ENCODE data around the gene NR1H2. TPM values are rescaled to one million over a fixed set of nuclear protein-coding genes. Genes with fewer than 3 reads are reported as not detected.

Gene NR1H2
- total RNA-seq, 2 donors from 2014 or later: 40.4 to 42.7 TPM

DNA sequence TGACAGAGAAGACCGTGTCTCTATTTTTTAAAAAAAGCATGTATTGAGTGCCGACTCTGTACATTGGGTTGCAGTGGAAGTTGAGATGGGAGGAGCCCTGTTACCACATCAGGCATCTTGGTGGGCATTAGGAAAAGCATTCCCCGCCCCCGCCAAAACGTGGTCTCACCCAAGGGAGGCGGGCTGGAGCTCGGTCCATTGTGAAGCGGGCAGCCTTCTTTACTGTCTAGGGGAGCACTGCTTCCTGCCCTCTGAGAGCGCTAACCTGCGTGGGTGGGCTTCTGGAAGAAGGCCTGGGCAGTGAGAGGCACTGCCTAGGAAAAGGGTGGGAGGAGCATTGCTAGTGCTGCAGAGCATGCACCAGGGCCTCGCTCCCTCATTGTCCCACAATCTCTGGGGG, 3.9 kb downstream of the NR1H2 start:
- no peak overlapping the region for H3K4me3 ChIP-seq (ENCODE audit: low read length)
- H3K27ac Mint-ChIP-seq: no peak overlapping the region
- DNase-seq: no peak
- peaks cover 33% of the 10 kb centered on the region for H3K36me3 Mint-ChIP-seq (ENCODE audit: low read depth)
- no peaks in the 10 kb centered on the region for H3K9me3 ChIP-seq (ENCODE audit: control insufficient read depth, low read length)
- H3K27me3 ChIP-seq (ENCODE audit: control insufficient read depth, insufficient read depth, low read length, poor library complexity, severe bottlenecking): no peaks in the 10 kb centered on the region
- 92 to 94% methylated on average over 5 to 11 of the region's 11 CpGs for WGBS, 2 experiments (ENCODE audit: insufficient coverage in 1 of 2, insufficient read length in 1 of 2)
- H3K4me3 Mint-ChIP-seq: no peak overlapping the region
- H3K27me3 Mint-ChIP-seq (ENCODE audit: insufficient read depth): no peaks in the 10 kb centered on the region
- no peak overlapping the region for H3K27ac ChIP-seq (ENCODE audit: low read depth, low read length)
- no peaks in the 10 kb centered on the region for H3K4me1 ChIP-seq (ENCODE audit: control insufficient read depth, insufficient read depth, low read length)
- peaks cover 37% of the 10 kb centered on the region for H3K36me3 ChIP-seq (ENCODE audit: control insufficient read depth, insufficient read depth, low read length)
- no peak overlapping the region for H3K9ac ChIP-seq (ENCODE audit: extremely low read depth, low read length, poor library complexity, severe bottlenecking)
- peaks cover 2% of the 10 kb centered on the region for H3K9me3 Mint-ChIP-seq
- TF ChIP-seq, protein P1, sequence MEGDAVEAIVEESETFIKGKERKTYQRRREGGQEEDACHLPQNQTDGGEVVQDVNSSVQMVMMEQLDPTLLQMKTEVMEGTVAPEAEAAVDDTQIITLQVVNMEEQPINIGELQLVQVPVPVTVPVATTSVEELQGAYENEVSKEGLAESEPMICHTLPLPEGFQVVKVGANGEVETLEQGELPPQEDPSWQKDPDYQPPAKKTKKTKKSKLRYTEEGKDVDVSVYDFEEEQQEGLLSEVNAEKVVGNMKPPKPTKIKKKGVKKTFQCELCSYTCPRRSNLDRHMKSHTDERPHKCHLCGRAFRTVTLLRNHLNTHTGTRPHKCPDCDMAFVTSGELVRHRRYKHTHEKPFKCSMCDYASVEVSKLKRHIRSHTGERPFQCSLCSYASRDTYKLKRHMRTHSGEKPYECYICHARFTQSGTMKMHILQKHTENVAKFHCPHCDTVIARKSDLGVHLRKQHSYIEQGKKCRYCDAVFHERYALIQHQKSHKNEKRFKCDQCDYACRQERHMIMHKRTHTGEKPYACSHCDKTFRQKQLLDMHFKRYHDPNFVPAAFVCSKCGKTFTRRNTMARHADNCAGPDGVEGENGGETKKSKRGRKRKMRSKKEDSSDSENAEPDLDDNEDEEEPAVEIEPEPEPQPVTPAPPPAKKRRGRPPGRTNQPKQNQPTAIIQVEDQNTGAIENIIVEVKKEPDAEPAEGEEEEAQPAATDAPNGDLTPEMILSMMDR (conservative IDR thresholded peaks at IDR 0.05): no peak
- H3K4me1 Mint-ChIP-seq: peaks cover 13% of the 10 kb centered on the region

DNA sequence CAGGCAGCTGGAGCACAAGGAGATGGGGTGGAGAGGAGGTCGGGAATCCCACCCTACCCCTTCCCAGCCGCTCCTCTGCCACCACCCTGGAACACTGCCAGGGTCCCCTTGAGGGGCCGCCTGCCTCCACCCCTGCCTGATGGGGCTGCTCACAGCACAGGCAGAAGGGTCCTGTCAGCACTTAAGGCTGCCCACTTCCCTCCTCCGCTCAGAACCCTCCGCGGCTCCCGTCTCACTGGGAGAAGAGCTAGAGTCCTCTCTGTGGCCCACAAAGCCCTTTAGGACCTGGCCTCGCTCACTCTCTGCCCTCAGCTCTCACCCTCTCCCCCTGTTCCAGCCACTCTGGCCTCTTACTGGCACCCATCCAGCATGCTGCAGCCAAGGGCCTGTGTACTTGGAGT, 4.5 kb downstream of the NR1H2 start:
- Mint-ChIP-seq H3K27ac (no peak overlapping the region), H3K4me3 (no peak overlapping the region)

DNA sequence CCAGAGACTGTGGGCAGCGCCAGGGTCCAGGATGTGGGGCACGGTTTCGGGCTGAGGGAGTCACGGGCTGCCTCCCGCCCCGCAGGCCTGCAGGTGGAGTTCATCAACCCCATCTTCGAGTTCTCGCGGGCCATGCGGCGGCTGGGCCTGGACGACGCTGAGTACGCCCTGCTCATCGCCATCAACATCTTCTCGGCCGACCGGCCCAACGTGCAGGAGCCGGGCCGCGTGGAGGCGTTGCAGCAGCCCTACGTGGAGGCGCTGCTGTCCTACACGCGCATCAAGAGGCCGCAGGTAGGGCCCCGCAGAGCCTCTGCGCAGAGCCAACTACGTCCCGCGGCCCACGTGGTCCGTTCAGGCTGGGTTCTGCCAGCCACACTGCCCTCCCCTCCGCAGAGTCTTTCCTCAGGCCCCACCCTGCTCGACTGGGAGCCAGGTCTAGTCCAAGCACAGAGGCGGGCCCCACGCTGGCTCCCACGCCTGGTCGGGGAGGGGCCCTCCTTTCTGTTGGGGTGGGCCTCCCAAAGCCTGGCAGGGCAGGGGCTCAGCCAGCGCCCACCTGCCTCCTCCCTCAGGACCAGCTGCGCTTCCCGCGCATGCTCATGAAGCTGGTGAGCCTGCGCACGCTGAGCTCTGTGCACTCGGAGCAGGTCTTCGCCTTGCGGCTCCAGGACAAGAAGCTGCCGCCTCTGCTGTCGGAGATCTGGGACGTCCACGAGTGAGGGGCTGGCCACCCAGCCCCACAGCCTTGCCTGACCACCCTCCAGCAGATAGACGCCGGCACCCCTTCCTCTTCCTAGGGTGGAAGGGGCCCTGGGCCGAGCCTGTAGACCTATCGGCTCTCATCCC, 5.8 kb downstream of the NR1H2 start:
- Histone ChIP-seq H3K27ac (ENCODE audit: low read depth, low read length) (no peak overlapping the region), H3K9ac (ENCODE audit: extremely low read depth, low read length, poor library complexity, severe bottlenecking) (no peak overlapping the region), H3K36me3 (ENCODE audit: control insufficient read depth, insufficient read depth, low read length) (peaks cover 37% of the 10 kb centered on the region), H3K27me3 (ENCODE audit: control insufficient read depth, insufficient read depth, low read length, poor library complexity, severe bottlenecking) (no peaks in the 10 kb centered on the region), H3K4me3 (ENCODE audit: low read length) (no peak overlapping the region), H3K9me3 (ENCODE audit: control insufficient read depth, low read length) (no peaks in the 10 kb centered on the region), H3K4me1 (ENCODE audit: control insufficient read depth, insufficient read depth, low read length) (no peaks in the 10 kb centered on the region)
- 94 to 96% methylated on average over 37 to 58 of the region's 58 CpGs for WGBS, 2 experiments (ENCODE audit: insufficient coverage in 1 of 2, insufficient read length in 1 of 2)
- Mint-ChIP-seq H3K36me3 (ENCODE audit: low read depth) (peaks cover 37% of the 10 kb centered on the region), H3K4me3 (no peak overlapping the region), H3K9me3 (no peaks in the 10 kb centered on the region), H3K27ac (no peak overlapping the region), H3K4me1 (peaks cover 15% of the 10 kb centered on the region), H3K27me3 (ENCODE audit: insufficient read depth) (no peaks in the 10 kb centered on the region)
- no peak for DNase-seq
- TF ChIP-seq, protein P1 (conservative IDR thresholded peaks at IDR 0.05): no peak

More for the DNA sequence above, 4.5 kb downstream of the NR1H2 start:
- Histone ChIP-seq H3K27ac (ENCODE audit: low read depth, low read length) (no peak overlapping the region), H3K9ac (ENCODE audit: extremely low read depth, low read length, poor library complexity, severe bottlenecking) (no peak overlapping the region), H3K4me3 (ENCODE audit: low read length) (no peak overlapping the region), H3K36me3 (ENCODE audit: control insufficient read depth, insufficient read depth, low read length) (peaks cover 37% of the 10 kb centered on the region), H3K27me3 (ENCODE audit: control insufficient read depth, insufficient read depth, low read length, poor library complexity, severe bottlenecking) (no peaks in the 10 kb centered on the region), H3K4me1 (ENCODE audit: control insufficient read depth, insufficient read depth, low read length) (no peaks in the 10 kb centered on the region), H3K9me3 (ENCODE audit: control insufficient read depth, low read length) (no peaks in the 10 kb centered on the region)
- 90 to 100% methylated on average over 3 to 7 of the region's 8 CpGs for WGBS, 2 experiments (ENCODE audit: insufficient coverage in 1 of 2, insufficient read length in 1 of 2)
- Mint-ChIP-seq H3K4me1 (peaks cover 14% of the 10 kb centered on the region), H3K36me3 (ENCODE audit: low read depth) (peaks cover 35% of the 10 kb centered on the region), H3K27me3 (ENCODE audit: insufficient read depth) (no peaks in the 10 kb centered on the region), H3K9me3 (peaks cover 2% of the 10 kb centered on the region)
- DNase-seq: no peak
- TF ChIP-seq, protein P1 (conservative IDR thresholded peaks at IDR 0.05): no peak

All from endodermal cell (in vitro differentiated cells).